ENCODE results near the gene FARP1. TPM values are rescaled to one million over a fixed set of nuclear protein-coding genes. Genes with fewer than 3 reads are reported as not detected.
A peak's percentile ranks its signal among the peaks of the same experiment; 100 is the strongest.

Gene FARP1
- total RNA-seq, 1 donor from 2014 or later, result 357 TPM

DNA sequence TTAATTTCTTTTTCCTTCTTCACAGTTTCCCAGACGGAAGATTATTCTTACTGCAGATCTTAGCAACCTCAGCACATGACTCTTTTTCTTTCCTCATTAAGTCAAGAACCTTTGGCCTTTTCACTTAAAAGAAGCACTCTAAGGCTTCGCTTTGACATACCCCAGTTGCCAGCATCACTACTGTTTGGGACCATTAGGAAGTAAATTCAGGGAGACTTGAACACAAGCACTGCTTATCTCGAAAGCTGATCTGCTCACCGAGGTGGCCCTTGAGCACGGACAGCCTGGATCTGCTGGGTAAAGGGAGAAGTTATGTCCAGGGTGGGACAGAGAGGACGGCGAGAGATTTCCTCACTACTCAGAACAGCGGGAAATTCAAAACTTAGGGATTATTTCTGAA, 185.6 kb downstream of the FARP1 start:
- Mint-ChIP-seq H3K36me3 (ENCODE audit: unreplicated experiment) (peaks cover 7% of the 10 kb centered on the region), H3K9me3 (ENCODE audit: unreplicated experiment) (no peaks in the 10 kb centered on the region), H3K4me3 (ENCODE audit: unreplicated experiment) (no peak overlapping the region), H3K27me3 (ENCODE audit: unreplicated experiment) (no peaks in the 10 kb centered on the region), H3K4me1 (ENCODE audit: unreplicated experiment) (peaks cover 85% of the 10 kb centered on the region), H3K27ac (ENCODE audit: unreplicated experiment) (peak overlapping the region; percentile 76)
- no peak for DNase-seq (ENCODE audit: extremely low spot score, unreplicated experiment)
- TF ChIP-seq, protein P1, sequence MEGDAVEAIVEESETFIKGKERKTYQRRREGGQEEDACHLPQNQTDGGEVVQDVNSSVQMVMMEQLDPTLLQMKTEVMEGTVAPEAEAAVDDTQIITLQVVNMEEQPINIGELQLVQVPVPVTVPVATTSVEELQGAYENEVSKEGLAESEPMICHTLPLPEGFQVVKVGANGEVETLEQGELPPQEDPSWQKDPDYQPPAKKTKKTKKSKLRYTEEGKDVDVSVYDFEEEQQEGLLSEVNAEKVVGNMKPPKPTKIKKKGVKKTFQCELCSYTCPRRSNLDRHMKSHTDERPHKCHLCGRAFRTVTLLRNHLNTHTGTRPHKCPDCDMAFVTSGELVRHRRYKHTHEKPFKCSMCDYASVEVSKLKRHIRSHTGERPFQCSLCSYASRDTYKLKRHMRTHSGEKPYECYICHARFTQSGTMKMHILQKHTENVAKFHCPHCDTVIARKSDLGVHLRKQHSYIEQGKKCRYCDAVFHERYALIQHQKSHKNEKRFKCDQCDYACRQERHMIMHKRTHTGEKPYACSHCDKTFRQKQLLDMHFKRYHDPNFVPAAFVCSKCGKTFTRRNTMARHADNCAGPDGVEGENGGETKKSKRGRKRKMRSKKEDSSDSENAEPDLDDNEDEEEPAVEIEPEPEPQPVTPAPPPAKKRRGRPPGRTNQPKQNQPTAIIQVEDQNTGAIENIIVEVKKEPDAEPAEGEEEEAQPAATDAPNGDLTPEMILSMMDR (IDR thresholded peaks at IDR 0.05), result no peak

DNA sequence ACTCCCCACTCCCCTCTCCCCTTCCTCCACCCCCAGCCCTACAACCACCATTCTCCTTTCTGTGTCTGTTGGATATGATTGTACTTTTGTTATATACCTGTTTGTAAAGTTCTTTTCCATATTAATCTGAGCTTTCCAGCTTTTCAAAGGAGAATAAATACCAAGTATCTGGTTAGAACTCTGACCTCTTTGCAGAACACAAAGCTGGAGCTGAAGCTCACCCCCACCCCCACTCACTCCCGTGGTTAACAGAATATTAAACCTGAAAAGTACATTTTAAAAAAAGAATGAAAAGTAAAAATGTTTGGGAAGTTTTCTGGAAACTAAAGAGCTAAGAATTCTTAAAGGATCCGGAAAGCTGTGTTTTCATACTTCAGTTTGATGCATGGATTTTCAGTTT, 189.3 kb downstream of the FARP1 start:
- Mint-ChIP-seq H3K4me3 (ENCODE audit: unreplicated experiment) (no peak overlapping the region), H3K4me1 (ENCODE audit: unreplicated experiment) (peaks cover 48% of the 10 kb centered on the region), H3K27me3 (ENCODE audit: unreplicated experiment) (no peaks in the 10 kb centered on the region), H3K36me3 (ENCODE audit: unreplicated experiment) (peaks cover 13% of the 10 kb centered on the region), H3K27ac (ENCODE audit: unreplicated experiment) (peak overlapping the region; percentile 28), H3K9me3 (ENCODE audit: unreplicated experiment) (no peaks in the 10 kb centered on the region)
- DNase-seq (ENCODE audit: extremely low spot score, unreplicated experiment), result no peak
- TF ChIP-seq, protein P1 (IDR thresholded peaks at IDR 0.05), result no peak

DNA sequence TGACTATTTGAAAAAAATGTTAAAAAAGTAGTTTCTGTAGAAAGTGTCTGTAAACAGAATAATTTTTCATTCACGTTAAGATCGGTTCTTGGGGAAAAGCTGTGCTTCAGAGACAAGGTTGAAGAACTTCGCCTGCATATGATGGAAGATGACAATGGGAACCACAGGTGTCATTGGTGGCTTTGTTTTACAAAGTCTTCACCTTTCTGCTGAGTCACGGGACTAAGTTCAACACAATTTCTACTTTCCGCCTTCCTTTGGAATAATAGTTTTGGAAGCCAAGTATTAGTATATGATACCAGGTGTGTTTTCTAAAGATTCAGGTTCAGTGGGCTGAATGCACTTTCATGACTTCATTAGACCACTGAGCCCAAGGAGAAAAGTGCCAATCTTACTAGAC, 189.8 kb downstream of the FARP1 start:
- Mint-ChIP-seq H3K4me1 (ENCODE audit: unreplicated experiment) (peaks cover 44% of the 10 kb centered on the region), H3K36me3 (ENCODE audit: unreplicated experiment) (peaks cover 13% of the 10 kb centered on the region), H3K4me3 (ENCODE audit: unreplicated experiment) (no peak overlapping the region), H3K27ac (ENCODE audit: unreplicated experiment) (no peak overlapping the region), H3K27me3 (ENCODE audit: unreplicated experiment) (no peaks in the 10 kb centered on the region), H3K9me3 (ENCODE audit: unreplicated experiment) (no peaks in the 10 kb centered on the region)
- DNase-seq (ENCODE audit: extremely low spot score, unreplicated experiment), result no peak
- TF ChIP-seq, protein P1 (IDR thresholded peaks at IDR 0.05), result no peak

DNA sequence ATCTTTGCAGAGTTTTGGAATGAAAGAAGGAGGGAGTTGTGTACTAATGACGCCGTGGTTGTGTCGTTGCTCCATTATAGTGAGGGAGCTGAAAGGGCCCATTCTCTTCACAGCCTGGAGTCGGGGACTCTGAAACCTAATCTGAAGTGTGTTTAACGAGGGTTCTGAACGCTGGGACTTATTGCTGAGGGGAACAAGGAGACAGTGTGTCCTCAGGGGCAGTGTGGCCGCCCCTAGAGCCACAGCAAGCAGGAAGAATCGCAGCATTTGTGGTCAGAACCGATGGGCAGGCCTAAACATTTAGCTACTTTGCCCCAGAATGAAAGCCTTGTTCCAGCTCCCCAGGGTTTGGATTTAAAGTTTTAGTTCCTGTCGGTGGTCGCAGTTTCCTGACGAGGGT, 190.6 kb downstream of the FARP1 start:
- H3K36me3 Mint-ChIP-seq (ENCODE audit: unreplicated experiment), result peaks cover 19% of the 10 kb centered on the region
- DNase-seq (ENCODE audit: extremely low spot score, unreplicated experiment), result no peak
- no peak overlapping the region for H3K4me3 Mint-ChIP-seq (ENCODE audit: unreplicated experiment)
- no peaks in the 10 kb centered on the region for H3K9me3 Mint-ChIP-seq (ENCODE audit: unreplicated experiment)
- H3K27me3 Mint-ChIP-seq (ENCODE audit: unreplicated experiment), result no peaks in the 10 kb centered on the region
- TF ChIP-seq, protein P1 (IDR thresholded peaks at IDR 0.05), result no peak
- H3K4me1 Mint-ChIP-seq (ENCODE audit: unreplicated experiment), result peaks cover 36% of the 10 kb centered on the region
- no peak overlapping the region for H3K27ac Mint-ChIP-seq (ENCODE audit: unreplicated experiment)

DNA sequence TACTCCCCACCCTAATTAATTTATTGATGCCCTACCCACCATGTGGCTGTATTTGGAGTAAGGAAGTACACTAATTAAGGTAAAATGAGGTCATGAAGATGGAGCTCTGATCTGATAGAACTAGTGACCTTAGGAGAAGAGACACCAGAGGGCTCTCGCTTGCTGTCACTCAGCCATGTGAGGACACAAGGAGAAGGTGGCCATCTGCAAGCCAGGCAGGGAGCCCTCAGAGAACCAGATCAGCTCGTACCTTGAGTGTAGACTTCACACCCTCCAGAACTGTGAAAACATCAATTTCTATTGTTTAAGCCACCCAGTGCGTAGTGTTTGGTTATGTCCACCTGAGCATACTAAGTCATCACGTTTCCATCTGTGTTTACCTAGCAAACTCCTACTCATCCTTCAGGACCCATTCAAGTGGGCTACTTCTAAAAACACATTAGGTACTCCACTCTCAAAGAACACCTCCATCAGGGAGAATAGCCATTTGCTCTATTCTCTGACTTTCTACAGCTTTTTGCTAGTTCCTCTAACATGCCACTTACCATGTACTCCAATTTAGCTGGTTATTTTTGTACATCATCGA, 191.8 kb downstream of the FARP1 start:
- H3K4me1 Mint-ChIP-seq (ENCODE audit: unreplicated experiment), result peaks cover 27% of the 10 kb centered on the region
- H3K27ac Mint-ChIP-seq (ENCODE audit: unreplicated experiment), result no peak overlapping the region
- TF ChIP-seq, protein P1 (IDR thresholded peaks at IDR 0.05), result no peak
- no peak for DNase-seq (ENCODE audit: extremely low spot score, unreplicated experiment)
- H3K27me3 Mint-ChIP-seq (ENCODE audit: unreplicated experiment), result no peaks in the 10 kb centered on the region
- peaks cover 21% of the 10 kb centered on the region for H3K36me3 Mint-ChIP-seq (ENCODE audit: unreplicated experiment)
- H3K4me3 Mint-ChIP-seq (ENCODE audit: unreplicated experiment), result no peak overlapping the region
- no peaks in the 10 kb centered on the region for H3K9me3 Mint-ChIP-seq (ENCODE audit: unreplicated experiment)
